Glutamatergic neuron (in vitro differentiated cells): ENCODE results near the gene RAB30. TPM values are rescaled to one million over a fixed set of nuclear protein-coding genes. Genes with fewer than 3 reads are reported as not detected.
A peak's percentile ranks its signal among the peaks of the same experiment; 100 is the strongest.

Experiments
- DNase-seq: peaks from one replicate; pipeline ENCODE4 v3.0.0; 2022
- H3K27ac Mint-ChIP-seq: one replicate; pipeline ENCODE4 v1.8.0; 2020; ENCODE audit warnings: mild to moderate bottlenecking, mixed read lengths, inconsistent platforms; ENCODE audit not compliant: unreplicated experiment
- H3K27me3 Mint-ChIP-seq: one replicate; pipeline ENCODE4 v1.8.0; 2020; ENCODE audit warnings: mild to moderate bottlenecking, moderate library complexity, mixed read lengths, inconsistent platforms; ENCODE audit not compliant: unreplicated experiment
- H3K36me3 Mint-ChIP-seq: one replicate; pipeline ENCODE4 v1.8.0; 2020; ENCODE audit warnings: mild to moderate bottlenecking, mixed read lengths, inconsistent platforms; ENCODE audit not compliant: unreplicated experiment
- H3K4me1 Mint-ChIP-seq: one replicate; pipeline ENCODE4 v1.8.0; 2020; ENCODE audit warnings: mild to moderate bottlenecking, low read depth, mixed read lengths, inconsistent platforms; ENCODE audit not compliant: unreplicated experiment
- H3K4me3 Mint-ChIP-seq: one replicate; pipeline ENCODE4 v1.8.0; 2020; ENCODE audit warnings: mild to moderate bottlenecking, mixed read lengths, inconsistent platforms; ENCODE audit not compliant: unreplicated experiment
- H3K9me3 Mint-ChIP-seq: one replicate; pipeline ENCODE4 v1.8.0; 2020; ENCODE audit warnings: mild to moderate bottlenecking, moderate library complexity, mixed read lengths, inconsistent platforms; ENCODE audit not compliant: unreplicated experiment
- CTCF ChIP-seq: fragments of 200-600 bp; sonication (generic); IDR thresholded peaks from one replicate; pipeline ENCODE4 v1.5.0; 2021; ENCODE audit not compliant: partially characterized antibody, unreplicated experiment
- total RNA-seq: library from RNA; stranded (reverse); fragmentation: NEBNext Ultra II Directional; extraction: Animal tissue kit (Norgen Biotek cat#: 25700); gene quantifications from one replicate; pipeline ENCODE4 v1.2.1, GENCODE V29; 2021; ENCODE audit not compliant: unreplicated experiment

RAB30 gene
- total RNA-seq, 1 donor from 2014 or later: 59.4 TPM

- no peak for TF ChIP-seq CTCF
- Mint-ChIP-seq H3K27ac (peak overlapping the region; percentile 94), H3K4me3 (peak overlapping the region; percentile 84), H3K9me3 (peaks cover 14% of the 10 kb centered on the region), H3K4me1 (peaks cover 57% of the 10 kb centered on the region), H3K27me3 (peaks cover 10% of the 10 kb centered on the region), H3K36me3 (no peaks in the 10 kb centered on the region)
- no peak for DNase-seq
Observed at GRCh38 chr11:83034673-83035014, 37.1 kb downstream of the RAB30 start.

DNA sequence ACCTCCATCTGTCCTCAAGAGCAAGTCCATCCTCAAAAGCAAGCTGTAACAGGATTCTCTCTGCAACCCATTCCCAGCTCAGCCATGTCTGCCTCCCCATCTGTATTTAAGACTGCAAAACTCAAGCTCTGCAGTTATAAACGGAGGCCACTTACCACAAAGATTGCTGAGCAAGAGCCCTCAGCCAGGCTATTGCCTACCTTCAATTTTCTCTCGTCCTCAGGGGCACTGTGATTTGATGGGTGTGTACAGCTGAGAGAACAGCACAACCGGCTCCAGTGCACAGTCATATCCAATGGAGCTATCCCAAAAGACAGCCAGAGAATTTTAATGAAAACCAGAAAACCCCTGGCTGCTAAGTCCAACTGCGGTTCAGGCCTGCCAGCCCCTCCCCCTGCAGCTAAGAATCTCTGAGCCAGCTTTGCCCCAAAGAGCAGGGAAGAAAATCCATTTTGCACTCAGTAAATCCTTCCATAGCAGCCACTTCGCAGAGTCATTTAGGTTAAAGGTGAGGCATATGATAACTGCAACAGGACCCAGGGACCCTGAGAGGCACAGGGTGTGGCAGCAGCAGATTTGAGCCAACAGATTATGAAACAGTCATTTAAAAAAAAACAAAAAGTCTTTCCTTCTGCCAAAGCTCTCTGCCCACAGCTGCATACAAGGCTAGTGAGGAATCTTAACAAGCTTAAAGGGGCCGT lies 37.6 kb downstream of the RAB30 start:
- no peak for TF ChIP-seq CTCF
- H3K4me3 Mint-ChIP-seq: peak overlapping the region; percentile 84
- H3K9me3 Mint-ChIP-seq: peaks cover 14% of the 10 kb centered on the region
- no peaks in the 10 kb centered on the region for H3K36me3 Mint-ChIP-seq
- H3K27ac Mint-ChIP-seq: peak overlapping the region; percentile 94
- peak; percentile 35 for DNase-seq
- peaks cover 55% of the 10 kb centered on the region for H3K4me1 Mint-ChIP-seq
- H3K27me3 Mint-ChIP-seq: peaks cover 10% of the 10 kb centered on the region

- no peak for DNase-seq
- no peaks in the 10 kb centered on the region for H3K36me3 Mint-ChIP-seq
- peaks cover 14% of the 10 kb centered on the region for H3K9me3 Mint-ChIP-seq
- peaks cover 55% of the 10 kb centered on the region for H3K4me1 Mint-ChIP-seq
- H3K27ac Mint-ChIP-seq: peak overlapping the region; percentile 94
- no peak for TF ChIP-seq CTCF
- H3K27me3 Mint-ChIP-seq: peaks cover 10% of the 10 kb centered on the region
- peak overlapping the region; percentile 84 for H3K4me3 Mint-ChIP-seq
Observed at GRCh38 chr11:83033371-83033770, 38.3 kb downstream of the RAB30 start.

GRCh38 chr11:83031127-83031526 lies 40.6 kb downstream of the RAB30 start:
- no peak overlapping the region for H3K27ac Mint-ChIP-seq
- H3K27me3 Mint-ChIP-seq: peaks cover 10% of the 10 kb centered on the region
- H3K9me3 Mint-ChIP-seq: peaks cover 14% of the 10 kb centered on the region
- peaks cover 60% of the 10 kb centered on the region for H3K4me1 Mint-ChIP-seq
- H3K4me3 Mint-ChIP-seq: no peak overlapping the region
- no peak for DNase-seq
- H3K36me3 Mint-ChIP-seq: peaks cover 2% of the 10 kb centered on the region
- TF ChIP-seq CTCF: no peak

DNA sequence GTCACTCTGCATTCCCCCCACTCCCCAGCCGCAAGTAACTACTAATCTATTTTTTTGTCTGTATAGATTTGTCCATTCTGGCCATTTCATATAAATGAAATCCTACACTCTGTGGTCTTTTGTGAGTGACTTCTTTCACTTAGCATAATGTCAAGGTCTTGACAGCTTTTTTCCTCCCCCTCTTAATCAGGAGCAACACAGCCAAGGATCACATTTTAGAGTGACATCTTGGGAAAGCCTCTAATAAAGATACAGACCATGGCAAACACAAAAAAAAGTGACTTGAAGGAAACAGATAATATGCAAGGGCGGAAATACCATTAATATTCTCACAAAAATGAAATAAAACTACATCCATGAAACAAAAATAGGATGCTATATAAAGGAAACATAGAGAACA lies 43.9 kb downstream of the RAB30 start:
- no peak overlapping the region for H3K4me3 Mint-ChIP-seq
- H3K9me3 Mint-ChIP-seq: peaks cover 1% of the 10 kb centered on the region
- TF ChIP-seq CTCF: no peak
- H3K27ac Mint-ChIP-seq: no peak overlapping the region
- H3K36me3 Mint-ChIP-seq: peaks cover 4% of the 10 kb centered on the region
- H3K4me1 Mint-ChIP-seq: peaks cover 41% of the 10 kb centered on the region
- no peak for DNase-seq
- no peaks in the 10 kb centered on the region for H3K27me3 Mint-ChIP-seq
